DMS 273 (cell line): ENCODE measurements around the gene TNFSF13B.
"Not testable (repeated sequence)": the region's sequence is repeated elsewhere in the genome, so short reads cannot be mapped to it uniquely, and the experiment has no call there.

Experiments
- DNase-seq: peaks from one replicate; lab custom pipeline; 2025; ENCODE audit not compliant: unreplicated experiment; lab: John Stamatoyannopoulos, UW

TNFSF13B gene

DNA sequence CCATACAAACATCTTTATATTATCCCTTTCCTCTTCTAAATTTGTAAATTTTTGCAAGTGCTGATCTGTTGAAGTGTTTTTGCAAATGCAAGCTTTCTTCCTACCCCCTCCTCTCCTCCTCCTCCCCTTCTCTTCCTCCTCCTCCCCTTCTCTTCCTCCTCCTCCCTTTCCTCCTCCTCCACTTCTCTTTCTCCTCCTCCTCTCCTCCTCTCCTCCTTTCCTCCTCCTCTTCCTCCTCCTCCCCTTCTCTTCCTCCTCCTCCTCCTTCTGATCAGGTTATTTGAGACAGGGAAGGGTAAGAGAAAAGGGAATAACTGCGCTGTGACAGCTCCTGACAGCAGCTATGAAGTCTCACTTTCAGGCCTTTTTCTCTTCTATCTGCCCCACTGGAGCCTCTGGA, 8.9 kb downstream of the TNFSF13B start:
- no peak for DNase-seq

DNA sequence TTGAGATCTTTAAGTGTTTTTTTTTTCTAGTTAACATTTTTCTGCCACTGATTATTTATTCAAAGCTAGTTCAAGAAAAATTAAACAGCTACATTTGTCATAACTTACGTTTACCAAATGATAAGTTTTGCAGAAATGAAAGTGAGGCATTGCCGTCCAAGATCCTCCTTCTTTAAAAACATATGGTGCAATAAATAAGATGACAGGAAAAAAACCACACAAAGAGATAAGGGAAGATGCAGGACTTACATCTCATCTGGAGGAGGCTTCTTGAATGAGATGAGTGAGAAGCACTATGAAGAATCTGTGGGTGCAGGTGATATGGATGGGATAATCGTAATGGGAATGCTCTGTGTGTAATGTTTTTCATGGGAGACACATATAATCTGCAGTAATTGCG, 12.4 kb downstream of the TNFSF13B start:
- DNase-seq, result no peak

GRCh38 chr13:108283110-108283509, 13.6 kb downstream of the TNFSF13B start:
- no peak for DNase-seq

DNA sequence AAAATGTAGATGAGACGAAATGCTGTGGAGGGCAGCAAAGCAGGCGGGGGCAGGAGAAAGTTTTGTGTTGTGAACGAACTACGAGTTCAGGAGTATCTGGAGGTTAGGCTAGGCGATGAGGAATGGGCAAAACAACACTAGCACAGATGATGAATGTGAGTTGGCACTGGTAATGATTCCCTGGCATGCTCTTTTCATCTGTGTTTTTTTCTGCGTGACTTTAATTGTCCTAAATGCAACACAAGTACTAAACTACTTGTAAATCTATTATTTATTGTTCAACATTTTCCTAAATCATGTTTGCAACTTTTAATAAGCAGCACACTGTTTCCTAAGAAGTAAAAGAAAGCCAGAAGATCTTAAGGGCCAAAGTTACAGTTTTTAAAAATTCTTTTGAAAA, 19.2 kb downstream of the TNFSF13B start:
- DNase-seq, result no peak

DNA sequence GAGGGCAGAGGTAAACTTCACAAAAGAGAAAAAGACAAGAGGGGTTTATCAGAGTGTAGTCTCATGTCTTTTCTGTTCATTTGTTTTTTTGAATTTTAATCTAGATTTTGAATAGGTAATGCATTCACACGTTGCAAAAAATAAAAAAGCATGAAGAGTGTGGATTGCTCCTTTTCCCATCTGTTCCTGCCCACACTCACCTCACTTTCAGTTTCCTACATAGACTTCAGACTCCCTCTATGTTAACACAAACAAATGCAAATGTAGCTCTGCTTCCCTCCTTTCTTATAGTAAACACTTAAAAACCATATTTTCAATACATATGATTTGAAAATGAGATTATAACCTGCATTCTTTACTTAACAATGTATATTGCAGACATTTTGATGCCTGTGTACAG, 20.3 kb downstream of the TNFSF13B start:
- no peak for DNase-seq

DNA sequence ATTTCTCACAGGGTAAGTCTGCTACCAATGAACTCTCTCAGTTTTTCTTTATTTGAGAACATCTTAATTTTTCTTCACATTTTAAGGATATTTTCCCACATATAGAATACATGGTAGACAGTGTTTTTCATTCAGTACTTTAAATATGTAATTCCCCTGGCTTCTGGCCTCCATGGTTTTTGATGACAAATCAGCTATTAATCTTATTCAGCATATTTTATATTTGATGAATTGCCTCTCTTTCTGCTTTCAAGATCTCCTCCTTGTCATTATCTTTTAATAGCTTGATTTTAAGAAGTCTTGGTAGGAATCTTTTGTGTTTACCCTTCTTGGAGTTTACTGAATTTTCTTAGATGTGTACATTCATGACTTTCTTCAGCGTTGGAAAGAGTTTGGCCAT, 27.6 kb downstream of the TNFSF13B start:
- no peak for DNase-seq

GRCh38 chr13:108302279-108302678, 32.8 kb downstream of the TNFSF13B start:
- DNase-seq, result no peak

- no peak for DNase-seq
These were observed 34.9 kb downstream of the TNFSF13B start for GRCh38 chr13:108304170-108305016.

DNA sequence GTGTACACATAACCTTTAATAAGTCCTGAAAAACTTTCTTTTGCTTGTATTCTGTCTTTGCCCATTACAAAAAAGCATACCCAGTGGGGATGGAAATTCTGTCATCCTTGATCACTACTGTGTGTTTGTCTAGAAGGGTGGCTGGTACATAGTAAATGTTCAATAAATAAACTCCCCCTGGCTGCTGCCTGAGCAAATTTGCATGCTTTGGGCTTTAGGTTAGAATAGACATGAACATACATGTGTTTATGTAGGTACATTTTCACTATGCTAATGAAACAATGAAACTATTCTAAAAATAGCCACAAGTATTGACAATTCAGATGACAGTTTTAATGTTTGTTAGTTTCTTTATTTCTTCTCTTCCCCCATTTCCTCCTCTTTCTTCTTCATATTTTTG, 36.1 kb downstream of the TNFSF13B start:
- no peak for DNase-seq

GRCh38 chr13:108306860-108307259, 37.3 kb downstream of the TNFSF13B start:
- no peak for DNase-seq

DNA sequence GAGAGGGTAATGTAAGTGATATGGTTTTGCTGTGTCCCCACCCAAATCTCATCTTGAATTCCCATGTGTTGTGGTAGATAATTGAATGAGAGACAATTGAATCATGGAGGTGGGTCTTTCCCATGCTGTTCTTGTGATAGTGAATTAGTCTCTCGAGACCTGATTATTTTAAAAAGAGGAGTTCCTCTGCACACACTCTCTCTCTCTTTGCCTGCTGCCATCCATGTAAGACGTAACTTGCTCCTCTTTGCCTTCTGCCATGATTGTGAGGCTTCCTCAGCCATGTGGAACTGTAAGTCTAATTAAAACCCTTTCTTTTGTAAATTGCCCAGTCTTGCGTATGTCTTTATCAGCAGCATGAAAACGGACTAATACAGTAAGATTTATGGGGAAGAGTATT, 42.1 kb downstream of the TNFSF13B start:
- DNase-seq, result not testable (repeated sequence)

DNA sequence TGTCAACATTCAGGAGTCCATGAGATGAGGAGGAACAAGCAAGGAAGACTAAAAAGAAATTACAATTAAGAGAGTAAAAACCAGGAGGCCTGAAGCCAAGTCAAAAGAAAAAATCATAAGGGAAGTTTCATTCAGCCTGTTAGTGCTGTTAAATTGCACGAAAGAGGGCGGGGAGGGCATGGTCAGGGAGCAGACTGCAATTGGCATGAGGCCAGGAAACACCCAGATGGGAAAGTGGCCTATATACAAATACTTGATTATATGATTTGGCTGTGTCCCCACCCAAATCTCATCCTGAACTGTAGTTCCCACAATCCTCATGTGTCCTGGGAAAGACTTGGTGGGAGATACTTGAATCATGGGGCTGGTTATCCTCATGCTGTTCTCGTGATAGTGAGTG, 43.9 kb downstream of the TNFSF13B start:
- DNase-seq, result peak; percentile 4

DNA sequence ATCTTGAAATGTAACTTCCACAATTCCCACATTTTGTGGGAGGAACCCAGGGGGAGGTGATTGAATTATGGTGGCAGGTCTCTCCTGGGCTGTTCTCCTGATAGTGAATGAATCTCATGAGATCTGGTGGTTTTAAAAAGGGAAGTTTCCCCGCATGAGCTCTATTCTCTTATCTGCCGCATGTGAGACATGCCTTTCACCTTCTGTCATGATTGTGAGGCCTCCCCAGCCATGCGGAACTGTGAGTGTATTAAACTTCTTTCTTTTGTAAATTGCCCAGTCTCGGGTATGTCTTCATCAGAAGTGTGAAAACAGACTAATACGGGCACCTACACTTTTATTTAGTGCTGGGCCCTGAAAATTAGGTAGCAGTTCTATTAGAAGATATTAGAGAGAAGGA, 45.8 kb downstream of the TNFSF13B start:
- no peak for DNase-seq

DNA sequence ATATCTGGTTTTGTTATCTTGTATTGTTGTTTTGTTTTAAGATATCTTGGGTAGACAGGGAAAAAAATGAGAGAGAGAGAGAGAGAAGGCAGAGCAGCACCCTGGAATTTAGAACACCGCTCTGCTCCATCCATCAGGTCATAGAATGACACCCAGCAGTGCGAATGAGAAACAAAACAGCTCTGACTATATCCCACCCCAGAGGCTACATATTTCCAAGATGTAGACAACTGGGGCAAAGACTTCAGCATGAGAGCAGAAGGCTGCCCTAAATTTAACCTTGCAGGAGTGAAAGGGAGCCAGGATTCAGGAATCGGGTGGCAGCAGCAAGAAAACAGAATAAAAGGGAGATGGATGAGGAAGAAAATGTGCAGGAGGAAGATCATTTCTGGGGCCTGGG, 46.5 kb downstream of the TNFSF13B start:
- DNase-seq, result no peak

GRCh38 chr13:108316413-108316812, 46.9 kb downstream of the TNFSF13B start:
- no peak for DNase-seq

- peak; percentile 49 for DNase-seq
These were observed 52.8 kb downstream of the TNFSF13B start for GRCh38 chr13:108322206-108322824.

GRCh38 chr13:108323031-108323430, 53.5 kb downstream of the TNFSF13B start:
- no peak for DNase-seq

DNA sequence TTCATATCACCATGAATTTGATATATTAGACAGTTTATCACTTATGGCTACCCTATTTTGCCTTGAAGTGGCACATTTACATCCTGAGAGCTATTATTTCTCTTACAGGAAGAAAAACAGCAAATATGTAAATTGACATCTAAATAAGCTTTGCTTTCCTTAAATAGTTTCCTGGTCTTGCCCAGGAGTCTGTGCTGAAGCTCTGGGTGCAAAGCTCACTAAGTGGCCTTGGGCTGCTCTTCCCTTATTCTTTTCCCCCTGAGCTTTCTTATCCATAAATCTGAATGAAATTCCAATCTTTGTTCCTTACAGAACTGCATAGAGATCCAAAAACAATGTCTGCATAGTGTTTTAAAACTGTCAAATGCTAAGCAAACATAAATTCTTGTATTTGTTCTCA, 56.3 kb downstream of the TNFSF13B start:
- DNase-seq, result no peak

- DNase-seq, result no peak
These were observed 56.8 kb downstream of the TNFSF13B start for GRCh38 chr13:108326309-108326708.

- DNase-seq, result no peak
These were observed 59.3 kb downstream of the TNFSF13B start for GRCh38 chr13:108328848-108329247.

- DNase-seq, result no peak
These were observed 63.3 kb downstream of the TNFSF13B start for GRCh38 chr13:108332791-108333190.
